GM18519 (cell line): ENCODE measurements around the gene BROX.
A peak's percentile ranks its signal among the peaks of the same experiment; 100 is the strongest.
"Not testable (repeated sequence)": the region's sequence is repeated elsewhere in the genome, so short reads cannot be mapped to it uniquely, and the experiment has no call there.

Experiments
- ATAC-seq: cut with Tn5 transposase; IDR thresholded peaks from one replicate; pipeline ENCODE4 v1.9.1; 2021; ENCODE audit warnings: mild to moderate bottlenecking, moderate library complexity; ENCODE audit not compliant: unreplicated experiment, low FRiP score

The BROX gene, protein sequence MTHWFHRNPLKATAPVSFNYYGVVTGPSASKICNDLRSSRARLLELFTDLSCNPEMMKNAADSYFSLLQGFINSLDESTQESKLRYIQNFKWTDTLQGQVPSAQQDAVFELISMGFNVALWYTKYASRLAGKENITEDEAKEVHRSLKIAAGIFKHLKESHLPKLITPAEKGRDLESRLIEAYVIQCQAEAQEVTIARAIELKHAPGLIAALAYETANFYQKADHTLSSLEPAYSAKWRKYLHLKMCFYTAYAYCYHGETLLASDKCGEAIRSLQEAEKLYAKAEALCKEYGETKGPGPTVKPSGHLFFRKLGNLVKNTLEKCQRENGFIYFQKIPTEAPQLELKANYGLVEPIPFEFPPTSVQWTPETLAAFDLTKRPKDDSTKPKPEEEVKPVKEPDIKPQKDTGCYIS

DNA sequence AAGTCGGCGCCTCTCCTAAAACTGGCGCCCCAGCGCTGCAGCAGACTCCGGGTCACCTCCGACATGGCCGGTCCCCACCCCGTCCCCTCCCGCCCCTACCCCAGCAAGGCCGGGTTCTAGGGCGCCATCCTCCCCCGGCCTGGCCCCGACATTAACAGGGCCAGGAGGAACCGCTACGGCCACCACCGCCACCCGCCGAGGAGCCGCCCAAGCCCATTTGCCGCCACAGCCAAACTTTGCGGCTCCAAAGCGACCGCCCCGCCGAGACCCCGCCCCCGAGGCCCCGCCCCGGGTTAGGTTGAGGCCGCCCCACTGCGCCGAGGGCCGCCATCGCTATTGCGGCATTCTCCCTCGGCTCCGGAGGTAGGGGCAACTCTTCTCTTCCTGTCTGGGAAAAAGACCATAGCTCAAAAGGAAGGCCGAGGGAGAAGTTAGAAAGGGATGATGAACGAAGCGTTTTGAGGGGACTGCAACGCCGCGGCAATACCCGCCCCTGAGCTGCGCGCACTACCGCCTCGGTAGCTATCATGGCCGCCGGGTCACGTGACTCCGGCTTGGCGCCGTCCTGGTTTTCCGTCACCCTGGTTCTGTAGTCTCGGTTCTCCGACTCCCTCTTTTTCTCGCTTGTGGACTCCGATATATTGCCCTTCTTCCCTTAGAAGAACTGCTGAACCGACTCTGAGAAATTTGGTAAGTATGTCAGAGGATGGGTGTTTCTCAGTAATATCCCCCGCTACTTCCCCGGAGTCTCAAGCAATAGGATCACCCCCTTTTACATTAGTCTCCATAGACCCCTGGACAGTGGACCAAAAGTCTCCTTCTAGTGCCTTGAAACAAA is at the start of gene BROX, which contains the start of gene AIDA:
Gene BROX, plus strand, starts transcription at position 312 of the 838 bp plus-strand sequence. CDS start 3,136 bp downstream, outside the sequence.
Gene AIDA, minus strand, starts transcription at position 239 of the 838 bp plus-strand sequence. Its CDS starts 174 bp downstream, at position 65.
- ATAC-seq, result peak; percentile 47

DNA sequence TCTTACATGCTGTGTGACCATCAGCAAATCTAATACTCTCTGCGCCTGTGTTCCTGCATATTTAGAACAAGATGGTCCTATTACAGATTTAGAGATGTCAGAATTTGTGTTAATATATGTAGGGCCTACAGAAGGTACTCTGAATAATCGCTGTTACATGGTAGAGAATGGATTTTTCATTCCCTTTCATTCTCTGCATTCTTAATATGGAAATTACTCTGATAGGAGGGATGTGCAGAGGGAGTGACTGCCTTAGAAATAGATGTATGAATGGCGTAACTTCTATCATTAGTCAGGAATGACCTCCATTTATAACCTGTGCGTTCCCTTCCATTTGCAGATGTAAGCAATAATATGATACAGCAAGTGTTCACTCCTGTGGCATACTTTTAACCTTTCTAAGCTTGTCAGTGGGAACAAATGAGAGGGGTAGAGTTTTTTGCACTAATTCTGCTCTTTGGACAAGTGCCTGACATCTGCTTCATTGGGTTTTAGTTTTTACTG is 48.9 kb upstream of the BROX start:
- ATAC-seq, result no peak

DNA sequence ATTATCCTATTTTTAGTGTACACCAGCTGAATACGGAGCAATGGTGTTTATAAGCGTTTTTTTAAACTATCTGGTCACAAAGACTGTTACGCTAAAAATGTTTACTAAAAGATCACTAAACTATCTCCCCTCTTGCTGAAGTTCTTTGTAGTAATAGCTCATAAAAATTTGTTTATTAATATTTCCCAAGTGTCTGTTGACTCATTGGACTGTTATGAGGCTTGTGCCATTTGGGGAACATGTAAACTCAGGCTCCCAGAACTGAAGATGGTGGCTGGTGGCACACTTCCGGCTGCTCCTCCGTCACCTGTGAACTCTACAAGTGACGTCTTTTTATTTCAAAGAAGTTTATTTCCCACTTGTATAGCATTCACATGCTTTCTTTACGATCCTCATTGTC is 46.4 kb upstream of the BROX start:
- ATAC-seq, result no peak

DNA sequence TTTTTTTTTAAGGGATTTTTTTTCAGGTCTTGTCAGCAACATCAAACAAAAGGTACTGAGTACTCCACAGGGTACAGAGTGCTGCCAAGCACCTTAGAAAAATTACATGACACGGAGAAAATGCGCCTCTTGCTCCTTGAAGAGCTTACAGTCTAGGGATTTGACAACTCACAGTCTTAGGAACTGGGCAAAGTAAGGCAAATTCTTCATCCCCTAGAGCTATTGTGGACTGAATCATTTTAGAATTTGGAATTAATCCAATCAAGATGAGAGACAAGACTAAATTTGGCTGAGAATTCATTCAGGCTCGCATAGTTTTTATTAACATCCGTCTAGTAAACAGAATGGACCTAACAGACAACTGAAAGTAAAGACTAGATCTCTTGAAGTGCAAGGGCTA is 44.2 kb upstream of the BROX start:
- ATAC-seq, result not testable (repeated sequence)

DNA sequence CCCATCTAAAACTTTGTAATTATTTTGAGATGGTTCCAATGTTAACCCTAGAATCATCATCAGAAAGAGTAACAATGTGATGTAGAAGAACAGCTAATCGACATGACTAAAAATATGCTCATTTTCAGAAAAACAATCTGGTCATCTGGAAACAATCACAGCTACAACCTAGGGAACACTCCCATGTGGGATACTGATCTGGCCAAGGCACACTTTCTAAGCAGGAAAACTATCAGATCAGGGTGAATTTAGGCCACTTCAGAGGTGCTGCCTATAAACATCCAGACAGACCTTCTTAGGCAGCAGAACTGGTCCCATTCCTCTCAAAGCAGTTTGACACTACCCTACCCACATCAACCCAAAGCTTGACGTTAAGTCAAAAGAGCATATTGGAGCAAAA is 43.3 kb upstream of the BROX start:
- ATAC-seq, result not testable (repeated sequence)

DNA sequence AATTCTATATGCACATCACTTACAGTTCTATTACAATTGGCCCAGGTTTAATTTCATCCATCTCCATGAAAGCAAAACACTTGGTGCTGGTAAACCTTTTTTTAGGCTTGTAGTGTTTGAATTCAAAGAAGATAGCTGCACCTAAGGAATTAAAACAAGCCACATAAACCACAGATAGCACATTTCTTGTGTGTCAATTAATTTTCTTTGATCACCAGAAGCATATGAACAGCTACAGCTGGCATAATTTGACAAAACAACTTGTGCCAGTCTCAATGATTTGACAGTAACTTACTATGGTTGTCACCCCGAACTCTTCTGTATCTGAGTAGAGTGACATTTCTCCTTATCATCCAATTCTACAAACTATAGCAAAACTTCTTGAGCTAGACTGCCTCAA is 42.3 kb upstream of the BROX start:
- no peak for ATAC-seq

DNA sequence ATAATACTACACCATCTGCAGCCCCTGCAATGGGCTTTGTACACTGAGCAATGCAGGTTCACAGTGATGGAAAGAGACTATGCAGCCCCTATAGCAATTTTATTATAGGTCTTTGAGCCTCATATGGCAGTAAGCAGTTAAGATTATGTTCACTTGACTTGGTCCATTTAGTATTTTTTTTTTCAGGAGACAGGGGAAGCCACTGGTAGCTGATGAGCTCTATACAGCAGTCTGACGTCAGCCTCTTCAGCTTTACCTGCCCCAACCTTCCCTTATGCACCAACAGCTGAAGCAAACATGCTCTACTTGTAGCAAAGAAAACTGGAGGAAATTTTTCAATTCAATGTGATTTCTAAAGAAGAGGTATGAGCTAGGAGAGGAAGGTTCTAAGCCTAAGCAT is 32.3 kb upstream of the BROX start:
- no peak for ATAC-seq

DNA sequence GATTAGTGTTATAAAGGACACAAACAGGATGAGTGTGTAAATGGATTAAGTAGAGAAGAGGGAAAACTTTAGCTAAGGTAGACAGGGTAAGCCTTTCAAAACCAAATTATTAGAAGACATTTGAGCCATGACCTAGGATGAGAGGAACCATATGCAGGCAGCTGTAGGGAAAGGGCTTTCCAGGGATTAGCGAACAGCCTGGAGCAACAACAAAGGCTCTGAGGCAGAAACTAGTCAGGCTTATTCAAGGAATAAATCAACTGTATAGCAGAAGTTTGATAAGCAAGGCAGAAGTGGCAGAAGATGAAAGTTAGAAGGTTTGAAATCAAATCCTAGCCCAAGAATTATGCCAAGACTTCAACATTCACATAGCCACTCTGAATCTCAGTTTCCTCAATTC is 21.3 kb upstream of the BROX start:
- no peak for ATAC-seq

DNA sequence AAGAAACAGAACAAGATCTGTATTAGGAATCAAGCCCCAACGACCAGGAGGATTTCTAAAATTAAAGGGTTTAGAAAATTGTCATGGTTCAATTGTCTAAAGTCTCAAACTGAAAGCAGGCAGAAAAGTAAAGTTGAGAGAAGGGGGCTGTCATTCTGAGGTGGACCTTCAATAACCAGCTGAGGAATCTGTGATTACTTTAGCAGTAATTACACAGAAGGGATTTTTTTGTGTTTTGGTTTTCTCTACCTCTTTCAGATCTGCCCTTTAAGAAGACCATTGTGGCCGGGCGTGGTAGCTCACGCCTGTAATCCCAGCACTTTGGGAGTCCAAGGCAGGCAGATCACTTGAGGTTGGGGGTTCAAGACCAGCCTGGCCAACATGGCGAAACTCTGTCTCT is 17.4 kb upstream of the BROX start:
- no peak for ATAC-seq

DNA sequence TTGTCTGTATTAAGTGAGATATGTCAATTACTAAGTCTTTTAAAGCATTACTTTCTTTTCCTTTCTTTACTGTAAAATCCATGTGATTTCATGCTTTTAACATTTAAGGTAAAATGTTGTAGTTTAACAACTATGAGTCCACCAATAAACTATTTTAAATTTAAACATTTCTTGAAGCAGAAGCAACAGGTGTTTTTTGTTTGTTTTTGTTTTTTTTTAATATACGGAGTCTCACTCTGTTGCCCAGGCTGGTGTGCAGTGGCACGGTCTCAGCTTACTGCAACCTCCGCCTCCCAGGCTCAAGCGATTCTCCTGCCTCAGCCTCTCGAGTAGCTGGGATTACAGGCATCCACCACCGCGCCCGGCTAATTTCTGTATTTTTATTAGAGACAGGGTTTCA is 15.6 kb upstream of the BROX start:
- no peak for ATAC-seq

DNA sequence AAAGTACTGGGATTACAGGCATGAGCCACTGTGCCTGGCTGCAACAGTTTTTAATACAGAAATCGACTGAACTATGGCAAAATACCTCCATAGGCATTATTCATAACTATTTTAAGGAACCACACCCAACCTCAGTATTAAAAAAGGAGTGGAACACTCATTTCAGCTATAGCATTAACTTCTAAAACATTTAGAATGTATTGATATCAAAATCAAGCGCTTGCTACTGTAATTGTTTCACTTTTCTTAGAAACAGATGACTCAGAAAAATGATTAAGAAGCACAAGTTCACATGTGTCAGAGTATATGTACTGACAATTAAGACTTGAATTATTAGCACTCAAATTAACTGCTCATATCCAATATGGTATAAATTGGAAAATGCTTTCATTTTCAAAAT is 15.2 kb upstream of the BROX start:
- ATAC-seq, result no peak

DNA sequence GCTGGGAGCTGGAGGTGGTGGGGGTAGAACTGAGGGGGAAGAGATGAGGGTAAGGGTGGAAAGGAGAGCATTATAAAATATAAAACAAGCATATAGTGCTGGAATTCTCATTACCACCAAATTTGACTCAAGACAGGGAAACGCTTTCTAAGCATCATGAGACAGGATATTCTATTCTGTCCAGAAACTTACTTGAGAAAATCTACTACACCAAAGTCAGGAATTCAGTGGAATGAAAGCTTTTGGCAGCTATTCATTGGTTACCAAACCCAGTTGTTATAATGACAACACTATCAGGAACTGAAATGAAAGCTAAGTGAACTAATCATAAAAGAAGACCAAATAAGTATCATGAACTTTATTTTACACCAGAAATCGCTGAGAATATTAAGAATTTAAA is 14.5 kb upstream of the BROX start:
- ATAC-seq, result no peak

DNA sequence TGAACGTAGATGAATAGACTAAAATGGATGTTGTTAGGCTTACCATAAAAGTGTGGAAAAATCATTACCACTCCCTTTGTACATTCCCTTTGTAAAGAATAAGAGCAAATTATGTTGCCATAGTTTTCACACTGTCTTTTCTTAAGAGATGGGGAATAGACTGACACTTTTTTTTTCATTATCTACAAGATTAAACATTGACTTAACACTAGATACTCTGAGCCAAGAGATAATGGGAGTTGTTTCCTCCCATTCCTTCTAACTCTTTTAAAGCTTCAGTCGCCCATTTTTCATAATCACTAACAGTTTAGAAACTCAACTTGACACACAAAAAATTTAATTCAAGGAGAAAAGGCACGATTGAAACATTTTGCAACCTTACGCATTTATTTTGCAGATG is 10.2 kb upstream of the BROX start:
- no peak for ATAC-seq

DNA sequence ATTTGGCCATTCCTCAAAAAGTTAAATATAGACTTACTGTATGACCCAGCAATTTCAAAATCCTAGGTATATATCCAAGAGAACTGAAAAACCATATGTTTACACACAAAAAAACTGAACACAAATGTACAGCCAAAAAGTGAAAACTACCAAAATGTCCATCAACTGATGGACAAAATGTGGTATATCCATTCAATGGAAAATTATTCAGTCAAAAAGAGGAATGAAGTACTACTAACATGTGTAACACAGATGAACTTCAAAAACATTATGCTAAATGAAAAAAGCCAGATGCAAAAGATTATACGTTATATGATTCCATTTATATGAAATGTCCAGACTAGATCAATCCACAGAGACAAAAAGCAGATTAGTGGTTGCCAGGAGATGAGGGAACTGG is 8.1 kb upstream of the BROX start:
- no peak for ATAC-seq

DNA sequence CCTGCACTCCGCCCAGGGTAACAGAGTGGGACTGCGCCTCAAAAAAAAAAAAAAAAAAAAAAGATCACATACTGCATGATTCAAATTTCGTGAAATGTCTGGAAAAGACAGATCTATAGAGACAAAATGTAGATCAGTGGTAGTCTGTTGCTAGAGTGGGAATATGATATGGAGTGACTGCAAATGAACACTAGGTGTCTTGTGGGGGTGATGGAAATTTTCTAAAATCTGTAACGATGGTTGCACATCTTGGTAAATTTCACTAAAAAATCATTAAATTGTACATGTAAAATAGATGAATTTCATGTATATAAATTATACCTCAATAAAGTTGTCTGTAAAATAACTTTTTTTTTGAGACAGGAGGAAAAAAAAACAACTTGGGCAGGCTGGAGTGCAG is 5.5 kb upstream of the BROX start:
- ATAC-seq, result no peak

DNA sequence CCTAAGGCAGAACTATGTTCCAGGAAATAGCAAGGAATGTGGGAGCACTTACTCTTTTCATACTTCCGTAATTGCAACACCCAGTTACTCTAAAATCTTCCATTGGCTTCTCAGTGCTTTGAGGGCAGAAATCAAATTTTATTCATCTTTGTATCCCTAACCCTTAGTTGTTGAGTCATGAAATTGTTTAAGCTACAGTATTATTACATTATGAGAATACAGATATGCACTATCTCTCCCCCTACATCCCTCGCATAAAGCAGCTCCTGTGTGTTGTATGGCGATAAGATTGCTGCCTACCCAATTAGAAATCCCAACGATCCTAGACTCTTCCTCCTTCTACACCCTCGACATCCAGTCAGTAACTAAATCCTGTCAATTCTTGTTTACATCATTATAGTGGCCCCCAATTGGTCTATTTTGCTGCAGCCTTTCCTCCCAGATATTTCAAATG is 2.6 kb upstream of the BROX start:
- ATAC-seq, result no peak

DNA sequence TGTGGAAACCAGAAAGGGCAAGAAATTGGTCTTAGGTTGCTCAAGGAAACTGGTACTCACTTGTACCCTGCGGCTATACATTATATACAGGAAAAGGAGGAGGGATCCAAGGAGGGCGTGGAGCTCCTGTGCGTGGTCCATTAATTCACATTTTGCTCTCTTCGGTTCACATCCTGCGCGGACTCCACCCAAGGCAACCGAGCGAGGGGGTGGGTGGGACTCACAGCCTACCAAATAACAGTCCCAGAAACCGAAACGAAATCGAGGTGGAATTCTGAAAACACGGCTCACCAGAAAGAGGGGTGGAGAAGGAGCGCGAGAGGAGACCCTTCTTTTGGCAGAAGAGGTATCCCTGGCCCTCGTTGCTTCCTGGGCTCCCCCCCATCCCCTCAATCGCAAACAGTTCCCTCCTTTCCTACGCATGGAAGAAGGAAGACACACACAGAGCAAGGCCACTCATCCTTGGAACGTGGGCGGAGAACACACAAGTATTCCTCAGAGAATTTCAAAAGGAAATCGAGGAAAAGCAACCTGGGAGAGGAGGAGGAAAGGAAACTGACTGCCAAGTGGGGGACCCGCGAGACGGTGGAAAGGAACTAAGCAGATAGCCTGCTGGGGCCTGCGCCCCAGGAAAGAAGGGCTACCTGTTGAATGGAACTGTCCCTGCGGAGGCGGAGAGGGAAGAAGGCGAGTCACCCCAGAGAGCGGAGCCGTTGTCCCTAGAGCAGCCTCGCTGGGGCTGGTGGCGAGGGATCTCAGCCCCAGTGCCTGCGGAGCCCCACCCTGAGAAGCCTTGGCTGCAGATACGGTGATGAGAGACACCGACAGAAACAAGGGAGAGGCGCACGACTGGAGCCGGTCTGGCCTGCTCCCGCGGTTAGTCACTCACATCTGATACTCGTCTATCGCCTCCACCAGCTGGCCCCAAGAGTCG is 778 bp upstream of the BROX start:
- peak; percentile 23 for ATAC-seq

DNA sequence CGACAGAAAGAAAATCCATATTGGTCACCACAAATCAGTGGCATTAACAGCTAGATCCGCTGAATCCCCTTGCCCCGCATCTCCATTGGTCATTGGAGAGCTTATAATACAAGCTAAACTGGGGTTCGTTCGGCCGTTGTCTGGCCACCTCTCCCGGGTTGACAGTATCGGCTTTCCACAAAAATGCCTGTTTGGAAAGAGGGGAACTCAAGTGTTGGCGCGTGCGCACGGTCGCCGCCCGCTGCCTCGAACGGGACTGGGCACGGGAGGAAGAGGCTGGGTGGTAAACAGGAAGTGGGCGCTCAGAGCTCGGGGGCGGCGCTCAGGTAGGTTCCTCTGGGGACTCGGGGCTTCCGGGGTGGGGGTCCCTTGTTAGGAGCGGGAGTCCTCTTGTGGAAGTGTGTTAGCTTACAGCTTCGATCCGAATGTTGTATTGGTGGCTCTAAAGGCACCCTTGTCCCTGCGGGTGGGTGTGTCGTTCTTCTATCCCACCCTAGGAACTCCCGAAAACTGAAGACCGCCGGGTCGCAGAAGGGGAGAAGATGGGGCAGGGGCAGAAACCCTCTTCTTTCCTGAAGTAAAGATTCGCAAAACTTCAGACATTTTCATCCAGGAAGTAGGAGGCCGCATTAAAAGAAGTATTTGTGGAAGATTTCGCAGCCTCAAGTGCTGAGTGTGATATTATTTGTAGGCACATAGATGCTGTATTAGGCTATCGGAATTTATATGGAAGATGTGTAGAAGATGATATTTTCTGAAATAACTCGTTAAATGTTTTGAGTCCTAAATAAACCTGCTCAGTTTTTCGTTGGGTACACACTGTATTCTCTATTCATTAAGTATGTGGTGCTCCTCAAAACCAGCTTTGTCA is 962 bp downstream of the BROX start:
- ATAC-seq, result peak; percentile 48

DNA sequence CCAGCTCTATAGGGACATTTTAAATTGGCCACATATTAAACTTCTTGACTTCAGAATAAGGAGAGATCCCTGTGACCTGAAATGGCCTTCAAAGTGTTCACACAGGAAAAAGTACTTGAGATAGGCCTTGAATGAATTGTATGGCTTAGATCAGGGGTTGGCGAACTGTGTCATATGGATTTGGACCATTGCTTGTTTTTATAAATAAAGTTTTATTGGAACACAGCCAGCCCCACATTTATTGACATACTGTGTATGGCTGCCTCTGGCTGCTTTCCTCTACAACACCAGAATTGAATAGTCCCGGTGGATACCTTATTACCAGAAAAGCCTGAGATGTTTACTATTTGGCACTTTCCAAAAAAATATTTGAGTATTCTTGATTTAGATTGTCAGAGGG is 4.0 kb downstream of the BROX start:
- ATAC-seq, result no peak
